Left kidney (tissue), 2 donors: ENCODE data around the gene OR2V2. TPM values are rescaled to one million over a fixed set of nuclear protein-coding genes. Genes with fewer than 3 reads are reported as not detected.

Experiments
- DNase-seq: peaks from one replicate; pipeline ENCODE4 v3.0.0-alpha.2; 2013
- polyA plus RNA-seq: library from polyadenylated mRNA; unstranded; fragments of 120-200 nt; gene quantifications from one replicate; pipeline ENCODE4 v1.2.1, GENCODE V29; 2013; ENCODE audit not compliant: insufficient read length

The OR2V2 gene
- polyA plus RNA-seq, 1 donor = 0.03 TPM

GRCh38 chr5:181207214-181207959 is 60.0 kb downstream of the OR2V2 start:
- peak; percentile 69 for DNase-seq

DNA sequence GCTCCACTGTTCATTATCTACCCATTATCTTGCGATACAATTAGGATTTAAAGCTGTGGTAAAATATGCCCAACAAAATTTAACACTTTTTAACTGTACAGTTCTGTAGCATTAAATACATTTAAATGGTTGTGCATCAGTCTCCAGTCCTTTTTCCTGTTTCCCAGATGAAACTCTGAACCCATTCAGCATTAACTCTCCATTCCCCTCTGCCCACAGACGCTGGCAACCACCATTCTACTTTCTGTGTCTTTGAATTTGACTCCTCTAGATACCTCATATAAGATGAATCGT is 60.5 kb downstream of the OR2V2 start:
- no peak for DNase-seq

Other genes starting within 250 kb of the OR2V2 start
- gene BTNL8, start 248.4 kb upstream of the OR2V2 start, polyA plus RNA-seq = 0.65 TPM
- not detected for gene BTNL3, start 158.7 kb upstream of the OR2V2 start, polyA plus RNA-seq
- gene BTNL9, start 107.3 kb upstream of the OR2V2 start, polyA plus RNA-seq = 10.7 TPM
- not detected for gene OR2V1, start 16.4 kb upstream of the OR2V2 start, polyA plus RNA-seq
- gene TRIM7, start 57.6 kb downstream of the OR2V2 start, polyA plus RNA-seq = 0.13 TPM
- 35.4 TPM for gene TRIM41, start 75.7 kb downstream of the OR2V2 start, polyA plus RNA-seq
- 2,486 TPM for gene RACK1, start 96.3 kb downstream of the OR2V2 start, polyA plus RNA-seq
- gene TRIM52, start 113.6 kb downstream of the OR2V2 start, polyA plus RNA-seq = 51.0 TPM
- gene OR4F3, start 219.7 kb downstream of the OR2V2 start, polyA plus RNA-seq = not detected